HG03354 (cell line): ENCODE measurements around the gene RGL1.
A peak's percentile ranks its signal among the peaks of the same experiment; 100 is the strongest.

ENCODE experiments used
- ATAC-seq: cut with Tn5 transposase; IDR thresholded peaks from one replicate; pipeline ENCODE4 v1.9.1; 2021; ENCODE audit warnings: mild to moderate bottlenecking; ENCODE audit not compliant: unreplicated experiment, poor library complexity, severe bottlenecking

The RGL1 gene

GRCh38 chr1:183936009-183936408 lies 131.1 kb downstream of the RGL1 start:
- ATAC-seq = no peak

- ATAC-seq = no peak
Measured at GRCh38 chr1:183936791-183937190, 131.9 kb downstream of the RGL1 start.

GRCh38 chr1:183937611-183938010 lies 132.7 kb downstream of the RGL1 start:
- ATAC-seq = no peak

GRCh38 chr1:183941001-183941400 lies 136.1 kb downstream of the RGL1 start:
- no peak for ATAC-seq

- ATAC-seq = peak; percentile 83
Measured at GRCh38 chr1:183942933-183943693, 138.2 kb downstream of the RGL1 start.

- ATAC-seq = no peak
Measured at GRCh38 chr1:183945428-183946319, 140.8 kb downstream of the RGL1 start.

- ATAC-seq = no peak
Measured at GRCh38 chr1:183946320-183946613, 141.3 kb downstream of the RGL1 start.

- ATAC-seq = no peak
Measured at GRCh38 chr1:183947988-183948387, 143.1 kb downstream of the RGL1 start.

- no peak for ATAC-seq
Measured at GRCh38 chr1:183952101-183952500, 147.2 kb downstream of the RGL1 start.

GRCh38 chr1:183953031-183953430 lies 148.1 kb downstream of the RGL1 start:
- no peak for ATAC-seq

- no peak for ATAC-seq
Measured at GRCh38 chr1:183954496-183954895, 149.6 kb downstream of the RGL1 start.

GRCh38 chr1:183956559-183957188 lies 151.8 kb downstream of the RGL1 start:
- peak; percentile 100 for ATAC-seq

- ATAC-seq = no peak
Measured at GRCh38 chr1:183957216-183957830, 152.4 kb downstream of the RGL1 start.

- no peak for ATAC-seq
Measured at GRCh38 chr1:183958958-183959357, 154.0 kb downstream of the RGL1 start.

GRCh38 chr1:183961132-183961531 lies 156.2 kb downstream of the RGL1 start:
- no peak for ATAC-seq

- no peak for ATAC-seq
Measured at GRCh38 chr1:183962903-183963302, 158.0 kb downstream of the RGL1 start.

- ATAC-seq = no peak
Measured at GRCh38 chr1:183965726-183966125, 160.8 kb downstream of the RGL1 start.

- no peak for ATAC-seq
Measured at GRCh38 chr1:183966487-183966886, 161.6 kb downstream of the RGL1 start.

- no peak for ATAC-seq
Measured at GRCh38 chr1:183967914-183968313, 163.0 kb downstream of the RGL1 start.

GRCh38 chr1:183968386-183968785 lies 163.5 kb downstream of the RGL1 start:
- ATAC-seq = no peak
